ENCODE data around the gene MESD.

MESD gene

DNA sequence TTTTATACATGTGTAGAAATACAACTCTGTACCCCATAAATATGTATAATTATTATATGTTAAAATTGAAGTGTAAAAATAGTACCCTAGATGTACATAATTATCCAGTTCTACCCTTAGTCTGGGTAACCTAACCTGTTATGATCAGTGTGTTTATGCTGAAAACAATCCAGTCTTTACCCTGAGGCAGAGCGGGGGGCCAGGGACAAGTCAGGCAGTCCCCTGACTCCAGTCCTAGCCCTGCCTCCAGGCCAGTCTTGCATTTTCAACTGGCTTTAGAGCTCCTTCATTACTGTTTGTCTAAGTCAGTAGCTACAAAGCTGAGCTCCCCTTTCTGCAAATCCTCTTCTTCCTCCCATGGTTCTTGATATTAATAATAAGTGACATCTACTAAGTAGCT lies 3.1 kb downstream of the MESD start:
- TF ChIP-seq, protein P1, sequence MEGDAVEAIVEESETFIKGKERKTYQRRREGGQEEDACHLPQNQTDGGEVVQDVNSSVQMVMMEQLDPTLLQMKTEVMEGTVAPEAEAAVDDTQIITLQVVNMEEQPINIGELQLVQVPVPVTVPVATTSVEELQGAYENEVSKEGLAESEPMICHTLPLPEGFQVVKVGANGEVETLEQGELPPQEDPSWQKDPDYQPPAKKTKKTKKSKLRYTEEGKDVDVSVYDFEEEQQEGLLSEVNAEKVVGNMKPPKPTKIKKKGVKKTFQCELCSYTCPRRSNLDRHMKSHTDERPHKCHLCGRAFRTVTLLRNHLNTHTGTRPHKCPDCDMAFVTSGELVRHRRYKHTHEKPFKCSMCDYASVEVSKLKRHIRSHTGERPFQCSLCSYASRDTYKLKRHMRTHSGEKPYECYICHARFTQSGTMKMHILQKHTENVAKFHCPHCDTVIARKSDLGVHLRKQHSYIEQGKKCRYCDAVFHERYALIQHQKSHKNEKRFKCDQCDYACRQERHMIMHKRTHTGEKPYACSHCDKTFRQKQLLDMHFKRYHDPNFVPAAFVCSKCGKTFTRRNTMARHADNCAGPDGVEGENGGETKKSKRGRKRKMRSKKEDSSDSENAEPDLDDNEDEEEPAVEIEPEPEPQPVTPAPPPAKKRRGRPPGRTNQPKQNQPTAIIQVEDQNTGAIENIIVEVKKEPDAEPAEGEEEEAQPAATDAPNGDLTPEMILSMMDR (IDR thresholded peaks at IDR 0.05; ENCODE audit: control insufficient read depth, insufficient read depth, low read depth, low read length, missing control alignments) = no peak
- DNase-seq (ENCODE audit: low read depth) = no peak
- H3K4me3 ChIP-seq (ENCODE audit: control insufficient read depth, low read depth, low read length) = no peak overlapping the region

DNA sequence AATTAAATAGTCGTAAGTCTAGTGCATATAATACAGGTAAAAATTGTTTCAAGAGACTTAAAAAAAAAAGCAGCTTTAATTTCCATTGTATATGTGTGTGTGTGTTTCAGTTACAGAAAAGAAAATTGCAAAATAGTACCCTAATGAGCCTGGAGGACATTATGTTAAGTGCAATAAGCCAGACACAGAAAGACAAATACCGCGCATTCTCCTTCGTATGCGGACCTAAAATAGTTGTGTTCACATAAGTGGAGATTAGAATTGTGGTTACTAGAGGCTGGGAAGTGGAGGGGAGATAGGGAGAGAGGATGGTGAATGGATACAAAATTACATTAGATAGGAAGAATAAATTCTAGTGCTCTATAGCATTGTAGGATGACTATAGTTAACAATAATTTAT lies 3.6 kb downstream of the MESD start:
- TF ChIP-seq, protein P1 (IDR thresholded peaks at IDR 0.05; ENCODE audit: control insufficient read depth, insufficient read depth, low read depth, low read length, missing control alignments) = no peak
- H3K4me3 ChIP-seq (ENCODE audit: control insufficient read depth, low read depth, low read length) = no peak overlapping the region
- DNase-seq (ENCODE audit: low read depth) = no peak

DNA sequence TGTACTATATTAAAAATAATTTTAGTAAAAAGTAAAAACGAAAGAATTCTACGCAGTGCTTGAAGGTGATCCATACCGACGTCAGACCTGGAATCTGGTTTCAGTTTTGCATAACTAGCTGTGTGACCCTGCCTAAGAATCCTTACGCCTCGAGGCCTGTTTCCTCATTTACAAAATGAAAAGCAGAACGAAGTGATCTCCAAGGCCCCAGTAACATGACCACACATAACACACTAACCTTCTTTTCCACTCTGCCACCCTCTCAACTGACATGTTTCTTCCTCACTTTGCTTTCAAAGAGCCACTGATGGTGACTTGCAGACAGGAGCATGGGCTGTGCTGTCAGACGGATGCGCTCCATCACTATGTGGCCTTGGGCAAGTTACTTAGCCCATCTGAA lies 4.8 kb downstream of the MESD start:
- TF ChIP-seq, protein P1 (IDR thresholded peaks at IDR 0.05; ENCODE audit: control insufficient read depth, insufficient read depth, low read depth, low read length, missing control alignments) = no peak
- DNase-seq (ENCODE audit: low read depth) = no peak
- no peak overlapping the region for H3K4me3 ChIP-seq (ENCODE audit: control insufficient read depth, low read depth, low read length)

DNA sequence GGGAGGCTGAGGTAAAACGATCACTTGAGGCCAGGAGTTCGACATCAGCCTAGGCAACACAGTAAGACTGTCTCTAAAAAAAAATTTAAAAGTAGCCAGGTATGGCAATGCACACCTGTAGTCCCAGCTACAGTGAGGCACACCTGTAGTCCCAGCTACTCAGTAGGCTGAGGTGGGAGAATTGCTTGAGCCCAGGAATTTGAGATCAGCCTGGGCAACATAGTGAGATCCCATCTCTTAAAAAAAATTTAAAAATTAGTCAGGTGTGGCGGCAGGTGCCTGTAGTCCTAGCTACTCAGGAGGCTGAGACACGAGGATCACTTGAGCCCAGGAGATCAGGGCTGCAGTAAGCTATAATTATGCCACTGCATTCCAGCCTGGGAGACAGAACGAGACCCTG lies 6.8 kb downstream of the MESD start:
- no peak for DNase-seq (ENCODE audit: low read depth)
- TF ChIP-seq, protein P1 (IDR thresholded peaks at IDR 0.05; ENCODE audit: control insufficient read depth, insufficient read depth, low read depth, low read length, missing control alignments) = no peak
- H3K4me3 ChIP-seq (ENCODE audit: control insufficient read depth, low read depth, low read length) = no peak overlapping the region

DNA sequence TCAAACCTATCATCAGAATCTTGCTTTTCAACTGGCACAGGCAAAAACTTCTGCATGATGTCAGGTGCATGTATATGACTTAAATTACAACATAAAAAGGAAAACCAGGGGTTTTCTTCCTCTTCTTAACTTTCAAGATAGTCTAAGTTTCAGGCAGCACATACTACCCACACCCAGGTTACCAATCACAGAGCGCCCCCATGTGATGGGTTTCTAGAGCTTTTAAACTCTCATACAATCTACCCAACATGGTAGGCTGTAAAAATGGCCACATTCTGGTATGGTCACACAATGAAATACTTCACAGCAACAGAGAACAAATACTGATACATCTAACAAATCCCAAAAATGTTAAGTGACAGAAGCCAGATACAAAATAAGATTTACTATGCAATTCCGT lies 7.4 kb downstream of the MESD start:
- no peak overlapping the region for H3K4me3 ChIP-seq (ENCODE audit: control insufficient read depth, low read depth, low read length)
- TF ChIP-seq, protein P1 (IDR thresholded peaks at IDR 0.05; ENCODE audit: control insufficient read depth, insufficient read depth, low read depth, low read length, missing control alignments) = peak; percentile 8
- no peak for DNase-seq (ENCODE audit: low read depth)

DNA sequence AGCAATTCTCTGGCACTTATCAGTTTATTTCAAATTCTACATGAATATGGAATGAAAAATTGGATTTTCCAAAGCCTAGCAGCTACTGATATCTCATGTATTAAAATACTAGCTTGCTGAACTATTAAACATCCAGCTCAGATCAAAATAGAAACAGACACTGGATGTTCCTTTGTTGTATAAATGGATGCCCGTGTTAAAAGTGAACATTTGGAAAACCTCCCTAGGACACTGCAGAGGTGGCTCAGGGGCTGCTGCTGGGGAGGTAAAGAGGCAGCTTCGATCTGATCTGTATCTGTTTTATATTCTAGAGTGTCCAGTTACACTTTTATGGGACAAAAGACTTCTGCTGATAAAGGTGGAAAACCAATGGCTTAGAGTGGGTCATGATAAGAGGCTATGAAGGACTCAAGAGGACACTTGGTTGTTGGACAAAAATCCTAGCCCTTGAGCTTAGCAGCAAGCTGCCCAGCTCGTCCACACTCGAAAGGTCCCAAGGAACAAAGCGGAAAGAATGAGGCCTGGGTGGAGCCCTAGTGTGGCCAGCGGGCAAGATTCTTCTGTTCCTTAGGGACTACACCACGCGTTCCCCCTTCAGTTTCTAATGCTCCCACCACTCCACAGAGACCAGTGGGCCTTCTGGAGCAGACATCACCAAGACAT lies 9.9 kb downstream of the MESD start:
- TF ChIP-seq, protein P1 (IDR thresholded peaks at IDR 0.05; ENCODE audit: control insufficient read depth, insufficient read depth, low read depth, low read length, missing control alignments) = no peak
- H3K4me3 ChIP-seq (ENCODE audit: control insufficient read depth, low read depth, low read length) = no peak overlapping the region
- no peak for DNase-seq (ENCODE audit: low read depth)
